Common myeloid progenitor, CD34-positive (primary cell): ENCODE results near the gene TBPL1. TPM values are rescaled to one million over a fixed set of nuclear protein-coding genes. Genes with fewer than 3 reads are reported as not detected.

ENCODE experiments used
- CTCF ChIA-PET: fragments of 350-600 bp; sonication (Branson Sonifier 250); formaldehyde crosslinking; loops from one replicate; lab custom pipeline; 2021; ENCODE audit warnings: antibody characterized with exemption; lab: Charles Lee
- POLR2A ChIA-PET: fragments of 350-600 bp; sonication (Branson Sonifier 250); formaldehyde crosslinking; loops from one replicate; lab custom pipeline; 2021; ENCODE audit warnings: antibody characterized with exemption; lab: Charles Lee
- DNase-seq, 3 donors: peaks; one replicate each; pipeline versions ENCODE4 v3.0.0 to v3.0.0-alpha.2; 2013
- H3K27ac ChIP-seq, 2 experiments: 1 replicate in 1 of 2; 2 replicates in 1 of 2; pipeline ENCODE4 v1.7.0; 2013; ENCODE audit warnings: inconsistent platforms in 2 of 2, low read length in 2 of 2, mild to moderate bottlenecking in 2 of 2, low read depth in 1 of 2, moderate library complexity in 1 of 2; ENCODE audit not compliant: severe bottlenecking in 2 of 2, insufficient read depth in 1 of 2, poor library complexity in 1 of 2
- H3K27me3 ChIP-seq, 5 experiments: replicated peaks in 2 of 5; 1 replicate in 3 of 5; 2 replicates in 2 of 5; pipeline versions ENCODE4 v1.6.1 to v1.7.0; 2013; ENCODE audit warnings: low read length in 4 of 5, mild to moderate bottlenecking in 2 of 5, moderate library complexity in 2 of 5, inconsistent platforms in 1 of 5; ENCODE audit not compliant: insufficient read depth in 5 of 5, control insufficient read depth in 4 of 5
- H3K36me3 ChIP-seq, 4 experiments: 1 replicate in 2 of 4; 2 replicates in 2 of 4; pipeline versions ENCODE4 v1.6.1 to v1.7.0; 2013; ENCODE audit warnings: low read length in 3 of 4, control low read depth in 1 of 4, mild to moderate bottlenecking in 1 of 4; ENCODE audit not compliant: control insufficient read depth in 4 of 4, insufficient read depth in 4 of 4
- H3K4me1 ChIP-seq, 4 experiments: 1 replicate in 3 of 4; 2 replicates in 1 of 4; pipeline versions ENCODE4 v1.6.1 to v1.7.1; 2013; ENCODE audit warnings: low read length in 3 of 4, mild to moderate bottlenecking in 3 of 4, control low read depth in 1 of 4, inconsistent platforms in 1 of 4, moderate library complexity in 1 of 4; ENCODE audit not compliant: control insufficient read depth in 4 of 4, insufficient read depth in 4 of 4; ENCODE audit errors: control extremely low read depth in 1 of 4
- H3K4me3 ChIP-seq, 7 experiments: 1 replicate in 4 of 7; 2 replicates in 3 of 7; pipeline versions ENCODE4 v1.5.1 to v1.7.0; 2013; ENCODE audit warnings: mild to moderate bottlenecking in 7 of 7, low read length in 6 of 7, moderate library complexity in 6 of 7, inconsistent platforms in 2 of 7, low read depth in 2 of 7, control low read depth in 1 of 7; ENCODE audit not compliant: insufficient read depth in 4 of 7, control insufficient read depth in 1 of 7; ENCODE audit errors: extremely low read depth in 1 of 7
- H3K9me3 ChIP-seq, 5 experiments: 1 replicate in 4 of 5; 2 replicates in 1 of 5; pipeline versions ENCODE4 v1.6.1 to v1.7.1; 2013; ENCODE audit warnings: low read length in 4 of 5, mild to moderate bottlenecking in 2 of 5, inconsistent platforms in 1 of 5, low read depth in 1 of 5, moderate library complexity in 1 of 5; ENCODE audit not compliant: control insufficient read depth in 4 of 5, insufficient read depth in 2 of 5; ENCODE audit errors: control extremely low read depth in 1 of 5
- WGBS: methylation state at CpG from one replicate; pipeline ENCODE4 v1.1.5; 2013; ENCODE audit not compliant: insufficient coverage; 5-methylcytosine and 5-hydroxymethylcytosine counted together
- polyA plus RNA-seq: library from polyadenylated mRNA; unstranded; fragments of 120-200 nt; gene quantifications from one replicate; pipeline ENCODE4 v1.2.1, GENCODE V29; 2013

Gene TBPL1
- 29.3 TPM for polyA plus RNA-seq

- under 1% methylated on average over 27 of the region's 64 CpGs for WGBS
- Histone ChIP-seq H3K36me3 (no peaks in the 10 kb centered on the region), H3K27me3 (peaks cover 0 to 2% (median 0%) of the 10 kb centered on the region in 5 experiments), H3K9me3 (no peaks in the 10 kb centered on the region), H3K4me3 (peak within 1 kb of the TSS; percentile 81 to 97 (median 94)), H3K4me1 (peaks cover 17 to 33% (median 22%) of the 10 kb centered on the region in 4 experiments), H3K27ac (peak within 1 kb of the TSS; percentile 35 to 69)
- ChIA-PET CTCF (interaction anchor here (0.9 to 2.2 kb wide), 8 partner anchors 20 to 116 kb away, joined by 3 to 12 read pairs (median 4); no protein-coding TSS in a partner anchor), POLR2A (no interaction called here)
- peak; percentile 96 to 97 (median 97) for DNase-seq
Measured at GRCh38 chr6:133952815-133953633, at the start of gene TBPL1. Gene TBPL1, plus strand, starts transcription at chr6:133953224. Its CDS starts 26,902 bp downstream, at chr6:133980126.

GRCh38 chr6:133903855-133904254 is 49.2 kb upstream of the TBPL1 start:
- peaks cover 15 to 86% (median 30%) of the 10 kb centered on the region in 5 experiments for H3K27me3 ChIP-seq
- H3K27ac ChIP-seq: no peak overlapping the region
- POLR2A ChIA-PET: no interaction called here
- no peaks in the 10 kb centered on the region for H3K36me3 ChIP-seq
- no peaks in the 10 kb centered on the region for H3K4me1 ChIP-seq
- DNase-seq: no peak
- no CpG with 5 or more reads among the region's 2 CpGs for WGBS
- H3K9me3 ChIP-seq: no peaks in the 10 kb centered on the region
- no peak overlapping the region for H3K4me3 ChIP-seq
- CTCF ChIA-PET: interaction anchor here (0.8 to 2.5 kb wide), 5 partner anchors 12 to 63 kb away, joined by 3 to 18 read pairs (median 3); no protein-coding TSS in a partner anchor

GRCh38 chr6:133906050-133906449 is 47.0 kb upstream of the TBPL1 start:
- no peaks in the 10 kb centered on the region for H3K36me3 ChIP-seq
- no peaks in the 10 kb centered on the region for H3K4me1 ChIP-seq
- CTCF ChIA-PET: interaction anchor here (1.1 to 7.1 kb wide), 2 partner anchors 11 to 17 kb away, joined by 3 to 43 read pairs; no protein-coding TSS in a partner anchor
- H3K27me3 ChIP-seq: peaks cover 13 to 71% (median 27%) of the 10 kb centered on the region in 5 experiments
- H3K4me3 ChIP-seq: no peak overlapping the region
- POLR2A ChIA-PET: interaction anchor here (0.6 kb wide), 1 partner anchor 961 kb away, joined by 5 read pairs; no protein-coding TSS in a partner anchor
- peak in 2 of 3 donors; percentile 34 to 36 for DNase-seq
- H3K9me3 ChIP-seq: no peaks in the 10 kb centered on the region
- no peak overlapping the region for H3K27ac ChIP-seq
- WGBS: no CpG with 5 or more reads among the region's 1 CpG

- Histone ChIP-seq H3K9me3 (peaks cover 0 to 6% (median 0%) of the 10 kb centered on the region in 5 experiments), H3K27ac (no peak overlapping the region), H3K4me3 (peak overlapping the region in 4 of 7 experiments; percentile 20 to 46 (median 25)), H3K27me3 (peaks cover 3 to 27% (median 12%) of the 10 kb centered on the region in 5 experiments), H3K4me1 (peaks cover 0 to 11% (median 5%) of the 10 kb centered on the region in 4 experiments), H3K36me3 (no peaks in the 10 kb centered on the region)
- CTCF ChIA-PET: interaction anchor here (0.7 to 2.9 kb wide), 21 partner anchors 8 to 350 kb away, joined by 3 to 22 read pairs (median 5); no protein-coding TSS in a partner anchor
- DNase-seq: peak; percentile 72 to 76 (median 73)
- 0% methylated on average over 5 of the region's 8 CpGs for WGBS
- POLR2A ChIA-PET: no interaction called here
Measured at GRCh38 chr6:133916650-133917151, 36.3 kb upstream of the TBPL1 start.

GRCh38 chr6:133917781-133918180 is 35.2 kb upstream of the TBPL1 start:
- WGBS: no CpG with 5 or more reads among the region's 4 CpGs
- POLR2A ChIA-PET: no interaction called here
- H3K9me3 ChIP-seq: peaks cover 0 to 6% (median 0%) of the 10 kb centered on the region in 5 experiments
- peaks cover 0 to 11% (median 5%) of the 10 kb centered on the region in 4 experiments for H3K4me1 ChIP-seq
- H3K27me3 ChIP-seq: peaks cover 3 to 23% (median 12%) of the 10 kb centered on the region in 5 experiments
- H3K36me3 ChIP-seq: no peaks in the 10 kb centered on the region
- DNase-seq: no peak
- no peak overlapping the region for H3K27ac ChIP-seq
- H3K4me3 ChIP-seq: no peak overlapping the region
- CTCF ChIA-PET: interaction anchor here (0.9 to 2.9 kb wide), 7 partner anchors 12 to 348 kb away, joined by 3 to 22 read pairs (median 4); no protein-coding TSS in a partner anchor

GRCh38 chr6:133918208-133918930 is 34.7 kb upstream of the TBPL1 start:
- Histone ChIP-seq H3K9me3 (peaks cover 0 to 5% (median 0%) of the 10 kb centered on the region in 5 experiments), H3K4me3 (no peak overlapping the region), H3K36me3 (no peaks in the 10 kb centered on the region), H3K4me1 (peaks cover 0 to 11% (median 5%) of the 10 kb centered on the region in 4 experiments), H3K27me3 (peaks cover 3 to 21% (median 12%) of the 10 kb centered on the region in 5 experiments), H3K27ac (no peak overlapping the region)
- WGBS: no CpG with 5 or more reads among the region's 2 CpGs
- POLR2A ChIA-PET: no interaction called here
- peak in 1 of 3 donors; percentile 8 for DNase-seq
- CTCF ChIA-PET: interaction anchor here (1.4 to 2.9 kb wide), 3 partner anchors 81 to 192 kb away, joined by 4 to 12 read pairs (median 4); no protein-coding TSS in a partner anchor
